GM18907 (cell line): ENCODE results near the gene GPD1L.
"Not testable (repeated sequence)": the region's sequence is repeated elsewhere in the genome, so short reads cannot be mapped to it uniquely, and the experiment has no call there.

Experiments
- ATAC-seq: cut with Tn5 transposase; IDR thresholded peaks from one replicate; pipeline ENCODE4 v1.9.1; 2021; ENCODE audit warnings: mild to moderate bottlenecking, moderate library complexity; ENCODE audit not compliant: unreplicated experiment

GPD1L gene

GRCh38 chr3:32105291-32106131 is 909 bp upstream of the GPD1L start:
- ATAC-seq = no peak

GRCh38 chr3:32106929-32107362 is 526 bp downstream of the GPD1L start:
- peak; percentile 0 for ATAC-seq

GRCh38 chr3:32108224-32108623 is 1.8 kb downstream of the GPD1L start:
- ATAC-seq = not testable (repeated sequence)

- ATAC-seq = no peak
Measured at GRCh38 chr3:32109256-32109655, 2.8 kb downstream of the GPD1L start.

- ATAC-seq = no peak
Measured at GRCh38 chr3:32110233-32110760, 3.9 kb downstream of the GPD1L start.

- ATAC-seq = no peak
Measured at GRCh38 chr3:32111560-32111959, 5.1 kb downstream of the GPD1L start.

GRCh38 chr3:32113566-32113965 is 7.1 kb downstream of the GPD1L start:
- ATAC-seq = no peak

- peak; percentile 12 for ATAC-seq
Measured at GRCh38 chr3:32113981-32114545, 7.6 kb downstream of the GPD1L start.

GRCh38 chr3:32114546-32115386 is 8.3 kb downstream of the GPD1L start:
- peak; percentile 44 for ATAC-seq

GRCh38 chr3:32117320-32117719 is 10.9 kb downstream of the GPD1L start:
- no peak for ATAC-seq

- ATAC-seq = no peak
Measured at GRCh38 chr3:32118215-32118614, 11.8 kb downstream of the GPD1L start.

- ATAC-seq = no peak
Measured at GRCh38 chr3:32120471-32120870, 14.1 kb downstream of the GPD1L start.

- ATAC-seq = no peak
Measured at GRCh38 chr3:32121137-32121536, 14.7 kb downstream of the GPD1L start.

GRCh38 chr3:32123620-32124019 is 17.2 kb downstream of the GPD1L start:
- no peak for ATAC-seq

- ATAC-seq = no peak
Measured at GRCh38 chr3:32125012-32125411, 18.6 kb downstream of the GPD1L start.

- no peak for ATAC-seq
Measured at GRCh38 chr3:32126305-32127015, 20.0 kb downstream of the GPD1L start.

- no peak for ATAC-seq
Measured at GRCh38 chr3:32127219-32127826, 20.9 kb downstream of the GPD1L start.

- ATAC-seq = no peak
Measured at GRCh38 chr3:32128936-32129335, 22.5 kb downstream of the GPD1L start.

- no peak for ATAC-seq
Measured at GRCh38 chr3:32129832-32130231, 23.4 kb downstream of the GPD1L start.

GRCh38 chr3:32132121-32132520 is 25.7 kb downstream of the GPD1L start:
- ATAC-seq = no peak
